M059J (cell line): ENCODE data around the gene SDF2. TPM values are rescaled to one million over a fixed set of nuclear protein-coding genes. Genes with fewer than 3 reads are reported as not detected.

Experiments
- total RNA-seq: library from RNA; depleted of rRNA; stranded (reverse); fragments of >200 nt; shearing (Covaris generic); gene quantifications from 2 replicates; pipeline ENCODE4 v1.2.3, GENCODE V29; 2014; rRNA removed

SDF2 gene
- total RNA-seq, 1 experiment from 2014 or later, result 81.7 TPM

Other genes starting within 250 kb of the SDF2 start
- not detected in 2 replicates for gene SLC13A2, start 188.3 kb downstream of the SDF2 start, total RNA-seq
- not detected in 2 replicates for gene FOXN1, start 155.6 kb downstream of the SDF2 start, total RNA-seq
- gene UNC119, start 109.3 kb downstream of the SDF2 start, total RNA-seq, result 29.8 and 36.9 TPM in 2 replicates
- gene PIGS, start 90.4 kb downstream of the SDF2 start, total RNA-seq, result 112 and 119 TPM in 2 replicates
- gene ALDOC, start 85.0 kb downstream of the SDF2 start, total RNA-seq, result 0.32 TPM in 1 of 2 replicates, not detected in the other
- gene SPAG5, start 62.9 kb downstream of the SDF2 start, total RNA-seq, result 52.9 and 104 TPM in 2 replicates
- 2.2 and 9.7 TPM in 2 replicates for gene RSKR, start 47.7 kb downstream of the SDF2 start, total RNA-seq
- gene BLTP2, start 16.7 kb downstream of the SDF2 start, total RNA-seq, result 92.0 and 97.6 TPM in 2 replicates
- gene SUPT6H, start 299 bp upstream of the SDF2 start, total RNA-seq, result 20.8 and 28.1 TPM in 2 replicates
- gene PROCA1, start 50.0 kb upstream of the SDF2 start, total RNA-seq, result 0.84 and 1.3 TPM in 2 replicates
- gene RAB34, start 56.0 kb upstream of the SDF2 start, total RNA-seq, result 27.3 and 32.1 TPM in 2 replicates
- 444 and 507 TPM in 2 replicates for gene RPL23A, start 58.1 kb upstream of the SDF2 start, total RNA-seq
- gene TLCD1, start 64.3 kb upstream of the SDF2 start, total RNA-seq, result 9.4 and 11.2 TPM in 2 replicates
- gene NEK8, start 66.9 kb upstream of the SDF2 start, total RNA-seq, result 2.4 and 2.6 TPM in 2 replicates
- 44.9 and 48.0 TPM in 2 replicates for gene TRAF4, start 82.1 kb upstream of the SDF2 start, total RNA-seq
- 3.2 and 13.2 TPM in 2 replicates for gene FAM222B, start 180.9 kb upstream of the SDF2 start, total RNA-seq
- 34.4 and 41.7 TPM in 2 replicates for gene ERAL1, start 193.1 kb upstream of the SDF2 start, total RNA-seq
- 23.6 and 27.6 TPM in 2 replicates for gene FLOT2, start 235.8 kb upstream of the SDF2 start, total RNA-seq
- 7.1 and 9.0 TPM in 2 replicates for gene DHRS13, start 241.2 kb upstream of the SDF2 start, total RNA-seq